HepG2 (cell line): Measurements from ENCODE around the gene ITCH. TPM values are rescaled to one million over a fixed set of nuclear protein-coding genes. Genes with fewer than 3 reads are reported as not detected.

Experiments used
- AGO2 ChIP-seq: fragments of 200-400 bp; formaldehyde crosslinking; optimal IDR thresholded peaks from 2 replicates; pipeline ENCODE3; 2017; ENCODE audit warnings: mild to moderate bottlenecking, low read depth, low read length, moderate library complexity
- CAMTA2 ChIP-seq: sonication (generic); formaldehyde crosslinking; IDR thresholded peaks from 2 replicates; pipeline ENCODE4 v1.4.0; 2020; ENCODE audit warnings: mild to moderate bottlenecking, missing genetic modification reagents, borderline replicate concordance
- HMG20A ChIP-seq: IDR thresholded peaks from 2 replicates; pipeline ENCODE4 v1.6.1; 2016; ENCODE audit warnings: borderline replicate concordance
- KAT7 ChIP-seq: IDR thresholded peaks from 2 replicates; pipeline ENCODE4 v1.6.1; 2018; ENCODE audit warnings: borderline replicate concordance, missing compliant biosample characterization
- LBX2 ChIP-seq: sonication (generic); formaldehyde crosslinking; IDR thresholded peaks from 2 replicates; pipeline ENCODE4 v1.5.0; 2020; ENCODE audit warnings: missing genetic modification reagents, mild to moderate bottlenecking, borderline replicate concordance
- PHB2 ChIP-seq: fragments of 450-650 bp; IDR thresholded peaks from 2 replicates; pipeline ENCODE4 v1.6.1; 2018; ENCODE audit not compliant: partially characterized antibody
- PHF21A ChIP-seq: sonication (generic); formaldehyde crosslinking; IDR thresholded peaks from 2 replicates; pipeline ENCODE4 v1.5.0; 2020; ENCODE audit warnings: mild to moderate bottlenecking, missing genetic modification reagents
- PHF5A ChIP-seq: IDR thresholded peaks from one replicate; pipeline ENCODE4 v1.6.1; 2018; ENCODE audit warnings: low read depth, missing genetic modification reagents; ENCODE audit not compliant: unreplicated experiment
- RCOR2 ChIP-seq: IDR thresholded peaks from 2 replicates; pipeline ENCODE4 v1.6.1; 2016; ENCODE audit warnings: missing biosample characterization, missing genetic modification reagents
- SALL1 ChIP-seq: sonication (generic); formaldehyde crosslinking; IDR thresholded peaks from 2 replicates; pipeline ENCODE4 v1.8.0; 2022; ENCODE audit warnings: mild to moderate bottlenecking, missing genetic modification reagents
- SOX6 ChIP-seq, 2 experiments: fragments of 450-650 bp in 1 of 2; sonication (generic) in 1 of 2; formaldehyde crosslinking in 1 of 2; IDR thresholded peaks; 2 replicates each; pipeline versions ENCODE4 v1.4.0 to v1.6.1; 2017 to 2020; ENCODE audit warnings: antibody characterized with exemption in 1 of 2, mild to moderate bottlenecking in 1 of 2, missing genetic modification reagents in 1 of 2
- SRF ChIP-seq: IDR thresholded peaks from 2 replicates; pipeline ENCODE4 v1.6.1; 2011; ENCODE audit warnings: mild to moderate bottlenecking, low read depth, low read length, moderate library complexity
- ZMYM2 ChIP-seq: sonication (generic); formaldehyde crosslinking; IDR thresholded peaks from 2 replicates; pipeline ENCODE4 v1.8.0; 2022; ENCODE audit warnings: mild to moderate bottlenecking, missing genetic modification reagents
- ZNF17 ChIP-seq: sonication (generic); formaldehyde crosslinking; IDR thresholded peaks from 2 replicates; pipeline ENCODE4 v1.5.0; 2020; ENCODE audit warnings: mild to moderate bottlenecking, missing genetic modification reagents
- ZNF510 ChIP-seq: sonication (generic); formaldehyde crosslinking; IDR thresholded peaks from 2 replicates; pipeline ENCODE4 v1.4.0; 2020; ENCODE audit warnings: low read depth, mild to moderate bottlenecking, missing genetic modification reagents
- ZNF556 ChIP-seq: sonication (generic); formaldehyde crosslinking; IDR thresholded peaks from 2 replicates; pipeline ENCODE4 v1.4.0; 2020; ENCODE audit warnings: mild to moderate bottlenecking, missing genetic modification reagents, borderline replicate concordance
- ZNF598 ChIP-seq: sonication (generic); formaldehyde crosslinking; IDR thresholded peaks from 2 replicates; pipeline ENCODE4 v1.5.1; 2020; ENCODE audit warnings: mild to moderate bottlenecking, missing genetic modification reagents, borderline replicate concordance
- ZNF605 ChIP-seq: sonication (generic); formaldehyde crosslinking; IDR thresholded peaks from 2 replicates; pipeline ENCODE4 v1.8.0; 2022; ENCODE audit warnings: mild to moderate bottlenecking, missing genetic modification reagents
- ZNF766 ChIP-seq: sonication (generic); formaldehyde crosslinking; IDR thresholded peaks from 2 replicates; pipeline ENCODE4 v1.5.0; 2020; ENCODE audit warnings: missing genetic modification reagents, borderline replicate concordance
- ZNF770 ChIP-seq: sonication (generic); formaldehyde crosslinking; IDR thresholded peaks from 2 replicates; pipeline ENCODE4 v1.5.0; 2020; ENCODE audit warnings: mild to moderate bottlenecking, missing genetic modification reagents
- ZNF780A ChIP-seq: sonication (generic); formaldehyde crosslinking; IDR thresholded peaks from 2 replicates; pipeline ENCODE4 v1.8.0; 2022; ENCODE audit warnings: mild to moderate bottlenecking, missing genetic modification reagents, moderate library complexity
- polyA plus RNA-seq, 8 experiments: library from polyadenylated mRNA; depleted of rRNA in 3 of 8; stranded (reverse) in 7 of 8; unstranded in 1 of 8; fragments of >200 nt; fragmentation: Illumina TruSeq in 4 of 8; extraction: Trizol in 4 of 8; gene quantifications; 2 replicates each; pipeline versions ENCODE4 v1.2.1 to v1.2.3, GENCODE V29; 2011 to 2016; ENCODE audit warnings: low read depth in 4 of 8, missing spikeins in 1 of 8, mixed read lengths in 1 of 8; ENCODE audit not compliant: insufficient read depth in 1 of 8
- total RNA-seq, 5 experiments: library from RNA; depleted of rRNA; stranded (reverse); fragments of >200 nt; fragmentation: Illumina TruSeq; extraction: Trizol; gene quantifications; 2 replicates each; pipeline ENCODE4 v1.2.3, GENCODE V29; 2016; ENCODE audit warnings: low read depth in 1 of 5
- TF ChIP-seq, protein P1 (sequence below): sonication (generic); formaldehyde crosslinking; IDR thresholded peaks from 2 replicates; pipeline ENCODE4 v1.4.0; 2020; ENCODE audit warnings: missing genetic modification reagents, borderline replicate concordance
- TF ChIP-seq, protein P2 (sequence below): sonication (generic); formaldehyde crosslinking; conservative IDR thresholded peaks from 2 replicates; pipeline ENCODE4 v1.8.1; 2023; ENCODE audit warnings: missing genetic modification reagents

The ITCH gene
- total and polyA plus RNA-seq, 2 of the 13 experiments (the other 11 are each of a cell fraction or from before 2014, with no cell fraction given) = 20.5 to 112 TPM

- TF ChIP-seq RCOR2 (CRISPR knock-in tag) = no peak
- TF ChIP-seq CAMTA2 (CRISPR knock-in tag) = no peak
- TF ChIP-seq ZNF770 (CRISPR knock-in tag) = peak; percentile 63; the same call in 1 of the 2 replicates
- peak; percentile 88 for TF ChIP-seq AGO2
- peak; percentile 75; the same call in 1 of the 2 replicates for TF ChIP-seq KAT7
- no peak for TF ChIP-seq ZMYM2 (CRISPR knock-in tag)
- no peak for TF ChIP-seq SOX6 (IDR thresholded peaks at IDR 0.05)
- peak; percentile 35; the same call in 1 of the 2 replicates for TF ChIP-seq SOX6 (CRISPR knock-in tag; IDR thresholded peaks at IDR 0.05)
- TF ChIP-seq, protein P1, sequence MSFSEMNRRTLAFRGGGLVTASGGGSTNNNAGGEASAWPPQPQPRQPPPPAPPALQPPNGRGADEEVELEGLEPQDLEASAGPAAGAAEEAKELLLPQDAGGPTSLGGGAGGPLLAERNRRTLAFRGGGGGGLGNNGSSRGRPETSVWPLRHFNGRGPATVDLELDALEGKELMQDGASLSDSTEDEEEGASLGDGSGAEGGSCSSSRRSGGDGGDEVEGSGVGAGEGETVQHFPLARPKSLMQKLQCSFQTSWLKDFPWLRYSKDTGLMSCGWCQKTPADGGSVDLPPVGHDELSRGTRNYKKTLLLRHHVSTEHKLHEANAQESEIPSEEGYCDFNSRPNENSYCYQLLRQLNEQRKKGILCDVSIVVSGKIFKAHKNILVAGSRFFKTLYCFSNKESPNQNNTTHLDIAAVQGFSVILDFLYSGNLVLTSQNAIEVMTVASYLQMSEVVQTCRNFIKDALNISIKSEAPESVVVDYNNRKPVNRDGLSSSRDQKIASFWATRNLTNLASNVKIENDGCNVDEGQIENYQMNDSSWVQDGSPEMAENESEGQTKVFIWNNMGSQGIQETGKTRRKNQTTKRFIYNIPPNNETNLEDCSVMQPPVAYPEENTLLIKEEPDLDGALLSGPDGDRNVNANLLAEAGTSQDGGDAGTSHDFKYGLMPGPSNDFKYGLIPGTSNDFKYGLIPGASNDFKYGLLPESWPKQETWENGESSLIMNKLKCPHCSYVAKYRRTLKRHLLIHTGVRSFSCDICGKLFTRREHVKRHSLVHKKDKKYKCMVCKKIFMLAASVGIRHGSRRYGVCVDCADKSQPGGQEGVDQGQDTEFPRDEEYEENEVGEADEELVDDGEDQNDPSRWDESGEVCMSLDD (CRISPR knock-in tag) = no peak
- TF ChIP-seq PHB2 = no peak
- TF ChIP-seq SALL1 (CRISPR knock-in tag) = peak; percentile 81
- TF ChIP-seq PHF21A (CRISPR knock-in tag) = peak; percentile 56; the same call in 1 of the 2 replicates
- peak; percentile 37; the same call in 1 of the 2 replicates for TF ChIP-seq SRF
- no peak for TF ChIP-seq ZNF510 (CRISPR knock-in tag)
- peak; percentile 43 for TF ChIP-seq PHF5A (CRISPR knock-in tag)
- TF ChIP-seq, protein P2, sequence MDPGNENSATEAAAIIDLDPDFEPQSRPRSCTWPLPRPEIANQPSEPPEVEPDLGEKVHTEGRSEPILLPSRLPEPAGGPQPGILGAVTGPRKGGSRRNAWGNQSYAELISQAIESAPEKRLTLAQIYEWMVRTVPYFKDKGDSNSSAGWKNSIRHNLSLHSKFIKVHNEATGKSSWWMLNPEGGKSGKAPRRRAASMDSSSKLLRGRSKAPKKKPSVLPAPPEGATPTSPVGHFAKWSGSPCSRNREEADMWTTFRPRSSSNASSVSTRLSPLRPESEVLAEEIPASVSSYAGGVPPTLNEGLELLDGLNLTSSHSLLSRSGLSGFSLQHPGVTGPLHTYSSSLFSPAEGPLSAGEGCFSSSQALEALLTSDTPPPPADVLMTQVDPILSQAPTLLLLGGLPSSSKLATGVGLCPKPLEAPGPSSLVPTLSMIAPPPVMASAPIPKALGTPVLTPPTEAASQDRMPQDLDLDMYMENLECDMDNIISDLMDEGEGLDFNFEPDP (CRISPR knock-in tag) = 0 out of 2 replicates have a peak, but pooled peaks have one; percentile 54
- no peak for TF ChIP-seq ZNF780A (CRISPR knock-in tag)
- no peak for TF ChIP-seq ZNF598 (CRISPR knock-in tag)
- TF ChIP-seq ZNF556 = no peak
- TF ChIP-seq HMG20A (CRISPR knock-in tag) = no peak
- no peak for TF ChIP-seq ZNF17 (CRISPR knock-in tag)
- no peak for TF ChIP-seq LBX2 (CRISPR knock-in tag)
- TF ChIP-seq ZNF766 (CRISPR knock-in tag) = peak; percentile 32; the same call in 1 of the 2 replicates
- TF ChIP-seq ZNF605 (CRISPR knock-in tag) = no peak
Measured at GRCh38 chr20:34475979-34476736, 113.1 kb downstream of the ITCH start (continued).
